Measurements from ENCODE around the gene GPBP1.
A peak's percentile ranks its signal among the peaks of the same experiment; 100 is the strongest.

GPBP1 gene

GRCh38 chr5:57211039-57211438 is 37.2 kb downstream of the GPBP1 start:
- DNase-seq (ENCODE audit: low read depth) = no peak

- no peak for DNase-seq (ENCODE audit: low read depth)
These were observed 41.9 kb downstream of the GPBP1 start for GRCh38 chr5:57215629-57216195.

GRCh38 chr5:57216714-57217113 is 42.9 kb downstream of the GPBP1 start:
- DNase-seq (ENCODE audit: low read depth) = no peak

- DNase-seq (ENCODE audit: low read depth) = peak; percentile 17
These were observed 45.5 kb downstream of the GPBP1 start for GRCh38 chr5:57219386-57219785.

GRCh38 chr5:57221049-57221568 is 47.2 kb downstream of the GPBP1 start:
- no peak for DNase-seq (ENCODE audit: low read depth)

- DNase-seq (ENCODE audit: low read depth) = no peak
These were observed 51.7 kb downstream of the GPBP1 start for GRCh38 chr5:57225553-57225952.

- no peak for DNase-seq (ENCODE audit: low read depth)
These were observed 55.5 kb downstream of the GPBP1 start for GRCh38 chr5:57229313-57229712.

GRCh38 chr5:57231607-57232006 is 57.7 kb downstream of the GPBP1 start:
- no peak for DNase-seq (ENCODE audit: low read depth)

GRCh38 chr5:57232293-57233033 is 58.6 kb downstream of the GPBP1 start:
- DNase-seq (ENCODE audit: low read depth) = no peak

GRCh38 chr5:57243286-57244137 is 69.7 kb downstream of the GPBP1 start:
- DNase-seq (ENCODE audit: low read depth) = no peak

GRCh38 chr5:57244331-57244730 is 70.5 kb downstream of the GPBP1 start:
- DNase-seq (ENCODE audit: low read depth) = no peak

- no peak for DNase-seq (ENCODE audit: low read depth)
These were observed 72.6 kb downstream of the GPBP1 start for GRCh38 chr5:57246426-57246825.

GRCh38 chr5:57247765-57248164 is 73.9 kb downstream of the GPBP1 start:
- no peak for DNase-seq (ENCODE audit: low read depth)

- no peak for DNase-seq (ENCODE audit: low read depth)
These were observed 75.5 kb downstream of the GPBP1 start for GRCh38 chr5:57249265-57249874.

GRCh38 chr5:57258052-57258451 is 84.2 kb downstream of the GPBP1 start:
- DNase-seq (ENCODE audit: low read depth) = no peak

- DNase-seq (ENCODE audit: low read depth) = no peak
These were observed 85.1 kb downstream of the GPBP1 start for GRCh38 chr5:57258943-57259342.

- no peak for DNase-seq (ENCODE audit: low read depth)
These were observed 85.8 kb downstream of the GPBP1 start for GRCh38 chr5:57259704-57260103.

- DNase-seq (ENCODE audit: low read depth) = no peak
These were observed 88.7 kb downstream of the GPBP1 start for GRCh38 chr5:57262541-57262940.

- DNase-seq (ENCODE audit: low read depth) = no peak
These were observed 93.9 kb downstream of the GPBP1 start for GRCh38 chr5:57267805-57268204.

GRCh38 chr5:57276353-57276752 is 102.5 kb downstream of the GPBP1 start:
- no peak for DNase-seq (ENCODE audit: low read depth)

- no peak for DNase-seq (ENCODE audit: low read depth)
These were observed 103.2 kb downstream of the GPBP1 start for GRCh38 chr5:57277085-57277484.

GRCh38 chr5:57280853-57281252 is 107.0 kb downstream of the GPBP1 start:
- DNase-seq (ENCODE audit: low read depth) = no peak

All from T-helper 22 cell (primary cell).